GM12878 (cell line): Measurements from ENCODE around the gene INTS6L. TPM values are rescaled to one million over a fixed set of nuclear protein-coding genes. Genes with fewer than 3 reads are reported as not detected.

Experiments used
- ATAC-seq: fragments of 200-7000 bp; cut with Tn5 transposase; 3 replicates; pipeline ENCODE4 v1.9.1; 2020; ENCODE audit warnings: mild to moderate bottlenecking, moderate library complexity
- BruUV-seq: library from RNA; stranded (reverse); fragments of 400-500 nt; replicated peaks from 2 replicates; lab custom pipeline; 2021; lab: Mats Ljungman, UMichigan
- CTCF ChIA-PET: fragments of 300-600 bp; sonication (Branson Sonifier 250); formaldehyde crosslinking; extraction: SDS; loops from one replicate; lab custom pipeline; 2021; ENCODE audit warnings: inconsistent platforms; lab: Yijun Ruan, JAX
- POLR2A ChIA-PET: fragments of 350-600 bp; formaldehyde crosslinking; extraction: SDS; loops from one replicate; lab custom pipeline; 2021; ENCODE audit warnings: inconsistent platforms; lab: Charles Lee
- RAD21 ChIA-PET: fragments of 300-600 bp; sonication (Branson Sonifier 250); formaldehyde crosslinking; loops from one replicate; lab custom pipeline; 2023; ENCODE audit warnings: antibody characterized with exemption; ENCODE audit not compliant: unreplicated experiment; lab: Charles Lee
- SMC1A ChIA-PET: fragments of 300-600 bp; sonication (Branson Sonifier 250); formaldehyde crosslinking; loops from one replicate; lab custom pipeline; 2023; ENCODE audit not compliant: unreplicated experiment, uncharacterized antibody; lab: Charles Lee
- DNase-seq: peaks from one replicate; pipeline ENCODE4 v3.0.0-alpha.2; 2011; ENCODE audit warnings: low read depth, low spot score
- FAIRE-seq: peaks from 3 replicates; lab custom pipeline; 2011; peaks lifted over from hg19 to GRCh38; lab: Jason Lieb, UNC
- H2AFZ ChIP-seq: 2 replicates; pipeline ENCODE4 v1.6.0; 2011; ENCODE audit warnings: low read depth, low read length, control low read depth; ENCODE audit not compliant: control insufficient read depth
- H3K27ac ChIP-seq: 2 replicates; pipeline ENCODE4 v1.5.1; 2011; ENCODE audit warnings: control low read depth; ENCODE audit not compliant: control insufficient read depth, insufficient read depth
- H3K27me3 ChIP-seq, 2 experiments: replicated peaks in 1 of 2; 2 replicates each; pipeline versions ENCODE4 v1.6.0 to v1.6.1; 2011; ENCODE audit warnings: low read length in 1 of 2; ENCODE audit not compliant: control insufficient read depth in 2 of 2, insufficient read depth in 2 of 2
- H3K36me3 ChIP-seq, 2 experiments: 2 replicates each; pipeline ENCODE4 v1.5.1; 2011; ENCODE audit warnings: low read length in 1 of 2; ENCODE audit not compliant: control insufficient read depth in 2 of 2, insufficient read depth in 2 of 2
- H3K4me1 ChIP-seq: 2 replicates; pipeline ENCODE4 v1.6.1; 2011; ENCODE audit warnings: mild to moderate bottlenecking, low read length, moderate library complexity, mixed read lengths; ENCODE audit not compliant: control insufficient read depth, insufficient read depth
- H3K4me2 ChIP-seq: 2 replicates; pipeline ENCODE4 v1.6.0; 2011; ENCODE audit warnings: control low read depth; ENCODE audit not compliant: control insufficient read depth, insufficient read depth
- H3K4me3 ChIP-seq: fragments of 200-600 bp; sonication (generic); 2 replicates; pipeline ENCODE4 v1.5.1; 2016
- H3K79me2 ChIP-seq: 2 replicates; pipeline ENCODE4 v1.6.0; 2011; ENCODE audit warnings: low read length; ENCODE audit not compliant: control insufficient read depth, insufficient read depth
- H3K9ac ChIP-seq: 2 replicates; pipeline ENCODE4 v1.8.0; 2011; ENCODE audit warnings: low read length, control low read depth, mixed read lengths; ENCODE audit not compliant: control insufficient read depth, insufficient read depth
- H3K9me3 ChIP-seq: replicated peaks from 3 replicates; pipeline ENCODE4 v1.5.1; 2011; ENCODE audit warnings: mild to moderate bottlenecking, low read length; ENCODE audit not compliant: control insufficient read depth, insufficient read depth
- H4K20me1 ChIP-seq: 2 replicates; pipeline ENCODE4 v1.6.0; 2011; ENCODE audit not compliant: control insufficient read depth, insufficient read depth
- ATF2 ChIP-seq: IDR thresholded peaks from 2 replicates; pipeline ENCODE4 v1.6.1; 2012; ENCODE audit warnings: low read length, inconsistent platforms
- IKZF1 ChIP-seq: fragments of 450-650 bp; conservative IDR thresholded peaks from 2 replicates; pipeline ENCODE4 v1.6.1; 2017; ENCODE audit warnings: antibody characterized with exemption, mild to moderate bottlenecking
- JUND ChIP-seq: IDR thresholded peaks from 2 replicates; pipeline ENCODE4 v1.6.1; 2012; ENCODE audit warnings: low read depth, mild to moderate bottlenecking, low read length, improper control_type of control experiment, moderate library complexity
- MLLT1 ChIP-seq: fragments of 450-650 bp; IDR thresholded peaks from 2 replicates; pipeline ENCODE4 v1.6.1; 2016; ENCODE audit warnings: mild to moderate bottlenecking
- NRF1 ChIP-seq: conservative IDR thresholded peaks from 2 replicates; pipeline ENCODE4 v1.6.1; 2011; ENCODE audit warnings: mild to moderate bottlenecking, low read depth, low read length, improper control_type of control experiment
- PBX3 ChIP-seq: IDR thresholded peaks from 2 replicates; pipeline ENCODE4 v1.6.1; 2011; ENCODE audit warnings: mild to moderate bottlenecking, low read depth, low read length, moderate library complexity; ENCODE audit not compliant: insufficient replicate concordance
- POU2F2 ChIP-seq: IDR thresholded peaks from 3 replicates; pipeline ENCODE4 v1.6.1; 2011; ENCODE audit warnings: low read depth, mild to moderate bottlenecking, low read length, borderline replicate concordance
- ZNF217 ChIP-seq: fragments of 450-650 bp; IDR thresholded peaks from 2 replicates; pipeline ENCODE4 v1.6.1; 2017; ENCODE audit warnings: antibody characterized with exemption, mild to moderate bottlenecking
- WGBS: methylation state at CpG from one replicate; pipeline ENCODE4 v1.1.6; 2016; ENCODE audit warnings: low lambda C conversion rate; ENCODE audit not compliant: insufficient replicate concordance, insufficient coverage; ENCODE audit errors: missing lambda C conversion rate; 5-methylcytosine and 5-hydroxymethylcytosine counted together
- in situ Hi-C: fragments of 300-500 bp; cut with MboI; formaldehyde crosslinking; loops from 9 replicates; pipeline ENCODE4 v1.14.3; 2018; ENCODE audit warnings: mixed read lengths
- intact Hi-C: fragments of 100-400 bp; cut with micrococcal nuclease; formaldehyde crosslinking; loops from one replicate; pipeline ENCODE4 v1.14.2; 2022; ENCODE audit not compliant: unreplicated experiment
- polyA plus RNA-seq, 11 experiments: library from polyadenylated mRNA; depleted of rRNA in 4 of 11; unstranded in 6 of 11; stranded (reverse) in 5 of 11; fragments of >200 nt; fragmentation: Nextera tagmentation in 4 of 11; fragmentation: Illumina TruSeq in 1 of 11; extraction: Ambion mirVana in 4 of 11; extraction: Trizol in 1 of 11; gene quantifications; 1 replicate in 1 of 11; 2 replicates in 10 of 11; pipeline versions ENCODE4 v1.2.1 to v1.2.3, GENCODE V29; 2011 to 2016; ENCODE audit warnings: inconsistent platforms in 2 of 11, missing spikeins in 2 of 11, low read depth in 1 of 11
- total RNA-seq, 4 experiments: library from RNA; depleted of rRNA in 3 of 4; stranded (reverse); fragments of >200 nt in 3 of 4; fragmentation: Illumina TruSeq in 1 of 4; extraction: Trizol in 1 of 4; gene quantifications; 2 replicates each; pipeline versions ENCODE4 v1.2.1 to v1.2.3, GENCODE V29; 2013 to 2021
- TF ChIP-seq, protein P1 (sequence below): fragments of 450-650 bp; IDR thresholded peaks from 2 replicates; pipeline ENCODE4 v1.6.1; 2017; ENCODE audit warnings: mild to moderate bottlenecking, moderate library complexity

Gene INTS6L
- total and polyA plus RNA-seq, 10 of the 15 experiments (the other 5 are each of a cell fraction or from before 2014, with no cell fraction given) = 4.9 to 84.9 (median 15.3) TPM

DNA sequence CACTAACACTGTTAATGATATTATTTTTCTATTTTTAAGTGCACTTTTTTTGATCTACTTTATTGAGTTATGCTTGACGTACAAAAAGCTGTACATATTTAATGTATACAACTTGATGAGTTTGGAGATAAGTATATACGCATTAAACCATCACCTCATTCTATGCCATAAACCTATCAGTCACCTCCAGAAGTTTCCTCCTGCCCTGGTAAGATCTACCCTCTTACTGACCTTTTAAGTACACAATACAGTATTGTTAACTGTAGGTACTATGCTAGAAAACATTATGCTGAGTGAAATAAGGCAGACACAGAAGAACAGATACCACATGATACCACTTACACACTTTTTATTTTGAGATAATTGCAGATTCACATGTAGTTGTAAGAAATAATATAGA, 36.9 kb downstream of the INTS6L start:
- no TSS peak for BruUV-seq
- TF ChIP-seq ZNF217 (no peak), POU2F2 (no peak), ATF2 (no peak), PBX3 (no peak), NRF1 (no peak), MLLT1 (no peak), JUND (no peak), IKZF1 (no peak)
- TF ChIP-seq, protein P1, sequence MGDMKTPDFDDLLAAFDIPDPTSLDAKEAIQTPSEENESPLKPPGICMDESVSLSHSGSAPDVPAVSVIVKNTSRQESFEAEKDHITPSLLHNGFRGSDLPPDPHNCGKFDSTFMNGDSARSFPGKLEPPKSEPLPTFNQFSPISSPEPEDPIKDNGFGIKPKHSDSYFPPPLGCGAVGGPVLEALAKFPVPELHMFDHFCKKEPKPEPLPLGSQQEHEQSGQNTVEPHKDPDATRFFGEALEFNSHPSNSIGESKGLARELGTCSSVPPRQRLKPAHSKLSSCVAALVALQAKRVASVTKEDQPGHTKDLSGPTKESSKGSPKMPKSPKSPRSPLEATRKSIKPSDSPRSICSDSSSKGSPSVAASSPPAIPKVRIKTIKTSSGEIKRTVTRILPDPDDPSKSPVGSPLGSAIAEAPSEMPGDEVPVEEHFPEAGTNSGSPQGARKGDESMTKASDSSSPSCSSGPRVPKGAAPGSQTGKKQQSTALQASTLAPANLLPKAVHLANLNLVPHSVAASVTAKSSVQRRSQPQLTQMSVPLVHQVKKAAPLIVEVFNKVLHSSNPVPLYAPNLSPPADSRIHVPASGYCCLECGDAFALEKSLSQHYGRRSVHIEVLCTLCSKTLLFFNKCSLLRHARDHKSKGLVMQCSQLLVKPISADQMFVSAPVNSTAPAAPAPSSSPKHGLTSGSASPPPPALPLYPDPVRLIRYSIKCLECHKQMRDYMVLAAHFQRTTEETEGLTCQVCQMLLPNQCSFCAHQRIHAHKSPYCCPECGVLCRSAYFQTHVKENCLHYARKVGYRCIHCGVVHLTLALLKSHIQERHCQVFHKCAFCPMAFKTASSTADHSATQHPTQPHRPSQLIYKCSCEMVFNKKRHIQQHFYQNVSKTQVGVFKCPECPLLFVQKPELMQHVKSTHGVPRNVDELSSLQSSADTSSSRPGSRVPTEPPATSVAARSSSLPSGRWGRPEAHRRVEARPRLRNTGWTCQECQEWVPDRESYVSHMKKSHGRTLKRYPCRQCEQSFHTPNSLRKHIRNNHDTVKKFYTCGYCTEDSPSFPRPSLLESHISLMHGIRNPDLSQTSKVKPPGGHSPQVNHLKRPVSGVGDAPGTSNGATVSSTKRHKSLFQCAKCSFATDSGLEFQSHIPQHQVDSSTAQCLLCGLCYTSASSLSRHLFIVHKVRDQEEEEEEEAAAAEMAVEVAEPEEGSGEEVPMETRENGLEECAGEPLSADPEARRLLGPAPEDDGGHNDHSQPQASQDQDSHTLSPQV = no peak
- H3K36me3 ChIP-seq = no peaks in the 10 kb centered on the region
- H3K27ac ChIP-seq = no peak overlapping the region
- RAD21 ChIA-PET = interaction anchor here (1.0 kb wide), 1 partner anchor 35 kb away, joined by 3 read pairs; no protein-coding TSS in a partner anchor
- peaks cover 6% of the 10 kb centered on the region; the same call in 1 of the 2 replicates for H3K4me1 ChIP-seq
- FAIRE-seq = no peak
- H4K20me1 ChIP-seq = no peaks in the 10 kb centered on the region
- intact Hi-C loops = no loop called here
- no peak overlapping the region for H3K4me3 ChIP-seq
- no peaks in the 10 kb centered on the region for H3K79me2 ChIP-seq
- H3K27me3 ChIP-seq = no peaks in the 10 kb centered on the region
- ATAC-seq = no peak
- no peak overlapping the region for H2AFZ ChIP-seq
- no peaks in the 10 kb centered on the region for H3K9me3 ChIP-seq
- CTCF ChIA-PET = no interaction called here
- H3K9ac ChIP-seq = no peak overlapping the region
- no peak overlapping the region for H3K4me2 ChIP-seq
- 63% methylated on average over 2 of the region's 2 CpGs for WGBS
- in situ Hi-C loops = no loop called here
- no peak for DNase-seq
- POLR2A ChIA-PET = interaction anchor here (1.1 kb wide), 1 partner anchor 10 kb away, joined by 3 read pairs; no protein-coding TSS in a partner anchor
- SMC1A ChIA-PET = interaction anchor here (0.5 to 2.3 kb wide), 5 partner anchors 9 to 416 kb away, joined by 3 to 10 read pairs (median 3); partner anchors contain the start of gene MMGT1
